ENCODE data around the gene EPAS1.

Gene EPAS1

DNA sequence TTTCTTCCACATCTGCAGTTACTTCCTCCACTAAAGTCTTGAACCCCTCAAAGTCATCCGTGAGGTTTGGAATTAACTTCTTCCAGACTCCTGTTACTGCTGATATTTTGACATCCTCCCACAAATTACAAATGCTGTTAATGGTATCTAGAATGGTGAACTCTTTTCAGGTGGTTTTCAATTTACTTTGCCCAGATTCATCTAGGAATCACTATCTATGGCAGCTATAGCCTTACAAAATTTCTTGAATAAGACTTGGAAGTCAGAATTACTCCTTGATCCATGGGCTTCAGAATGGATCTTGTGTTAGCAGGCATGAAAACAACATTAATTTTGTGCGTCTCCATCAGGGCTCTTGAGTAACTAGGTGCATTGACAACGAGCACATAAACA lies 19.9 kb downstream of the EPAS1 start:
- no peak for DNase-seq (ENCODE audit: low read depth)
- H3K4me3 ChIP-seq (ENCODE audit: low read depth, low read length): no peak overlapping the region
- TF ChIP-seq, protein P1, sequence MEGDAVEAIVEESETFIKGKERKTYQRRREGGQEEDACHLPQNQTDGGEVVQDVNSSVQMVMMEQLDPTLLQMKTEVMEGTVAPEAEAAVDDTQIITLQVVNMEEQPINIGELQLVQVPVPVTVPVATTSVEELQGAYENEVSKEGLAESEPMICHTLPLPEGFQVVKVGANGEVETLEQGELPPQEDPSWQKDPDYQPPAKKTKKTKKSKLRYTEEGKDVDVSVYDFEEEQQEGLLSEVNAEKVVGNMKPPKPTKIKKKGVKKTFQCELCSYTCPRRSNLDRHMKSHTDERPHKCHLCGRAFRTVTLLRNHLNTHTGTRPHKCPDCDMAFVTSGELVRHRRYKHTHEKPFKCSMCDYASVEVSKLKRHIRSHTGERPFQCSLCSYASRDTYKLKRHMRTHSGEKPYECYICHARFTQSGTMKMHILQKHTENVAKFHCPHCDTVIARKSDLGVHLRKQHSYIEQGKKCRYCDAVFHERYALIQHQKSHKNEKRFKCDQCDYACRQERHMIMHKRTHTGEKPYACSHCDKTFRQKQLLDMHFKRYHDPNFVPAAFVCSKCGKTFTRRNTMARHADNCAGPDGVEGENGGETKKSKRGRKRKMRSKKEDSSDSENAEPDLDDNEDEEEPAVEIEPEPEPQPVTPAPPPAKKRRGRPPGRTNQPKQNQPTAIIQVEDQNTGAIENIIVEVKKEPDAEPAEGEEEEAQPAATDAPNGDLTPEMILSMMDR (conservative IDR thresholded peaks at IDR 0.05; ENCODE audit: low read depth, low read length): no peak

DNA sequence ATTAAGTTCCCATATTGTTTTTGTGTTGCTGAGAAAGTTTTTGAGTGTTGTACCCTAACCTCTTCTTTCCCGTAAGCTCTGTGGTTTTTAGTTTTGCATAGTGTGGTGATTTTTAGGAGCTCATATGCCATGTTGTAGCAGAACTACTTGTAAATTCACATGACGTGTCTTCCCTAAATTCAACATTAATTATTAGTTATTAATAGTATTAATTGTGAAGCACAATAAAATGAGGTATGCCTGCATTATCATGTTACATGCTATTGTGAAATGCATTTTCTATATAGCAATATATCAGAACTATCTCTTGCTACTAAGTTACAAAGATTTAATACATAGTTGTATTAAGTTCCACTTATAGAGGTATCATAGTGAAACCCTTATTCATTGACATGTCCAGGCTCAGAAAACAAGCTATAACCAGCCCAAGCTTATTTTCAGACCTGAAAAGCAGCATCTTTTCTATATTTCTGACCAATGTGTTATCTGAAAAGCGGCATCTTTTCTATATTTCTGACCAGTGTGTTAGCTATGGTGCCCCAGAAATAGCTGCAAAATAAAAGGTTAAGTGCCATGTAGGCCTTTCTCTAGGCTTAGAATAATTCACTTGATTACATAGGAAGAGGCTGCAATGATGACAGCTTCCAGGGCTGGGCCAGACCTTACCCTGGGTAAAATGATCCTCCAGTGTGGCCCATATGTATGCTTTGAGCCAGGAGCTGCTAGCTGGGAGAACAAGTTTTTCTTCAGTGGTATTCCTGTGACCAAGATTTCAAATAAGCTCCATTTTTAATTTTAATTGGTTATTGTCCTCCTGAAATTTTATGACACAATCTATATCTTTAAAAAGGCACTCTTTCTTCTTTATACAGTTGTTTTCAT lies 21.6 kb downstream of the EPAS1 start:
- no peak for DNase-seq (ENCODE audit: low read depth)
- TF ChIP-seq, protein P1 (conservative IDR thresholded peaks at IDR 0.05; ENCODE audit: low read depth, low read length): no peak
- H3K4me3 ChIP-seq (ENCODE audit: low read depth, low read length): no peak overlapping the region

- TF ChIP-seq, protein P1 (conservative IDR thresholded peaks at IDR 0.05; ENCODE audit: low read depth, low read length): no peak
- DNase-seq (ENCODE audit: low read depth): no peak
- no peak overlapping the region for H3K4me3 ChIP-seq (ENCODE audit: low read depth, low read length)
Measured at GRCh38 chr2:46319711-46320110, 22.5 kb downstream of the EPAS1 start.

DNA sequence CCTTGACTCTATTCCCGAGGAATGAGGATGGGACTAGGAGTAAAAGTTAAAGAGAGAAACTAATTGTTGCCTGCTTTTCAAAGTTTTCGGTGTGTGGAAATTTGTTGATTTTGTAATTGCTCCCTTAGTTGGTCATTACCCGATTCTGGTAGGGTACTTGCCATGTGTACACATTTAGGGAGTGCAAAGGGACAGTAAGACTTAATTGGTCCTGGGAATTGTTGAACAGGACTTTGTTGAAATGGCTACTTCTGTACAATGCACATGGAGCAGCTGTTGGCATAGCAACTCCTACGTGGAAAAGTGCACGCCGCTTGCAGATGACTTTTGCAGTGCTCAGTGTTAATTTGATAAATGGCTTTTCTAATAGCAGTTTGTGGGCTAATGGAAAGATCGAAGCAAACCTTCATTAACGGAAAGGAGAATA lies 22.9 kb downstream of the EPAS1 start:
- TF ChIP-seq, protein P1 (conservative IDR thresholded peaks at IDR 0.05; ENCODE audit: low read depth, low read length): no peak
- no peak for DNase-seq (ENCODE audit: low read depth)
- H3K4me3 ChIP-seq (ENCODE audit: low read depth, low read length): no peak overlapping the region

- TF ChIP-seq, protein P1 (conservative IDR thresholded peaks at IDR 0.05; ENCODE audit: low read depth, low read length): no peak
- H3K4me3 ChIP-seq (ENCODE audit: low read depth, low read length): no peak overlapping the region
- no peak for DNase-seq (ENCODE audit: low read depth)
Measured at GRCh38 chr2:46323730-46324129, 26.5 kb downstream of the EPAS1 start.

- peak; percentile 58 for DNase-seq (ENCODE audit: low read depth)
- no peak overlapping the region for H3K4me3 ChIP-seq (ENCODE audit: low read depth, low read length)
- TF ChIP-seq, protein P1 (conservative IDR thresholded peaks at IDR 0.05; ENCODE audit: low read depth, low read length): no peak
Measured at GRCh38 chr2:46325182-46325928, 28.1 kb downstream of the EPAS1 start.
